ENCODE results near the gene SNX8.

The SNX8 gene

GRCh38 chr7:2243458-2243857 is 70.8 kb downstream of the SNX8 start:
- Mint-ChIP-seq H3K9me3 (no peaks in the 10 kb centered on the region), H3K4me1 (ENCODE audit: low read depth) (peaks cover 24% of the 10 kb centered on the region), H3K36me3 (ENCODE audit: low read depth) (peaks cover 65% of the 10 kb centered on the region), H3K4me3 (peak overlapping the region; percentile 96), H3K27me3 (no peaks in the 10 kb centered on the region), H3K27ac (no peak overlapping the region)
- no peak for DNase-seq

GRCh38 chr7:2242541-2243429 is 71.5 kb downstream of the SNX8 start:
- H3K36me3 Mint-ChIP-seq (ENCODE audit: low read depth) = peaks cover 68% of the 10 kb centered on the region

GRCh38 chr7:2241580-2242540 is 72.4 kb downstream of the SNX8 start, which contains the start of the genes MRM2 and NUDT1:
Gene MRM2 (minus strand): TSS chr7:2242205. CDS start chr7:2242169, 36 bp downstream.
Gene NUDT1 (plus strand): TSS chr7:2242226. CDS start chr7:2244575, 2,349 bp downstream.
- peaks cover 72% of the 10 kb centered on the region for H3K36me3 Mint-ChIP-seq (ENCODE audit: low read depth)
- H3K27ac Mint-ChIP-seq = peak within 1 kb of the TSS; percentile 95
- peak within 1 kb of the TSS; percentile 96 for H3K4me3 Mint-ChIP-seq
- peak; percentile 87 for DNase-seq
- no peaks in the 10 kb centered on the region for H3K9me3 Mint-ChIP-seq
- H3K4me1 Mint-ChIP-seq (ENCODE audit: low read depth) = peaks cover 19% of the 10 kb centered on the region
- no peaks in the 10 kb centered on the region for H3K27me3 Mint-ChIP-seq

More at GRCh38 chr7:2242541-2243429, 71.5 kb downstream of the SNX8 start:
- H3K9me3 Mint-ChIP-seq = no peaks in the 10 kb centered on the region
- H3K27ac Mint-ChIP-seq = peak overlapping the region; percentile 95
- DNase-seq = peak; percentile 67
- peaks cover 19% of the 10 kb centered on the region for H3K4me1 Mint-ChIP-seq (ENCODE audit: low read depth)
- H3K27me3 Mint-ChIP-seq = no peaks in the 10 kb centered on the region
- peak overlapping the region; percentile 96 for H3K4me3 Mint-ChIP-seq

- no peaks in the 10 kb centered on the region for H3K9me3 Mint-ChIP-seq
- peaks cover 75% of the 10 kb centered on the region for H3K36me3 Mint-ChIP-seq (ENCODE audit: low read depth)
- peaks cover 23% of the 10 kb centered on the region for H3K4me1 Mint-ChIP-seq (ENCODE audit: low read depth)
- no peaks in the 10 kb centered on the region for H3K27me3 Mint-ChIP-seq
- no peak overlapping the region for H3K27ac Mint-ChIP-seq
- H3K4me3 Mint-ChIP-seq = no peak overlapping the region
- DNase-seq = no peak
Observed at GRCh38 chr7:2239242-2239641, 75.0 kb downstream of the SNX8 start.

- Mint-ChIP-seq H3K36me3 (ENCODE audit: low read depth) (peaks cover 82% of the 10 kb centered on the region), H3K27ac (peak overlapping the region; percentile 50), H3K4me1 (ENCODE audit: low read depth) (peaks cover 27% of the 10 kb centered on the region), H3K9me3 (no peaks in the 10 kb centered on the region), H3K27me3 (no peaks in the 10 kb centered on the region), H3K4me3 (no peak overlapping the region)
- no peak for DNase-seq
Observed at GRCh38 chr7:2237109-2237602, 77.1 kb downstream of the SNX8 start.

GRCh38 chr7:2233926-2234325 is 80.3 kb downstream of the SNX8 start:
- Mint-ChIP-seq H3K27ac (peak overlapping the region; percentile 55), H3K9me3 (no peaks in the 10 kb centered on the region), H3K4me1 (ENCODE audit: low read depth) (peaks cover 36% of the 10 kb centered on the region), H3K36me3 (ENCODE audit: low read depth) (peaks cover 81% of the 10 kb centered on the region), H3K27me3 (no peaks in the 10 kb centered on the region), H3K4me3 (peak overlapping the region; percentile 46)
- DNase-seq = no peak

GRCh38 chr7:2232766-2233520 is 81.3 kb downstream of the SNX8 start, which contains the start of gene MAD1L1:
Gene MAD1L1 (minus strand): TSS chr7:2232945. CDS start chr7:2230133, 2,812 bp downstream.
- no peaks in the 10 kb centered on the region for H3K9me3 Mint-ChIP-seq
- H3K27me3 Mint-ChIP-seq = no peaks in the 10 kb centered on the region
- peak within 1 kb of the TSS; percentile 93 for H3K27ac Mint-ChIP-seq
- peaks cover 77% of the 10 kb centered on the region for H3K36me3 Mint-ChIP-seq (ENCODE audit: low read depth)
- H3K4me1 Mint-ChIP-seq (ENCODE audit: low read depth) = peaks cover 37% of the 10 kb centered on the region
- DNase-seq = peak; percentile 89
- peak within 1 kb of the TSS; percentile 91 for H3K4me3 Mint-ChIP-seq

GRCh38 chr7:2231992-2232765 is 82.1 kb downstream of the SNX8 start:
- DNase-seq = peak; percentile 59
- H3K27me3 Mint-ChIP-seq = no peaks in the 10 kb centered on the region
- H3K4me3 Mint-ChIP-seq = peak overlapping the region; percentile 91
- peaks cover 77% of the 10 kb centered on the region for H3K36me3 Mint-ChIP-seq (ENCODE audit: low read depth)
- H3K9me3 Mint-ChIP-seq = no peaks in the 10 kb centered on the region
- H3K4me1 Mint-ChIP-seq (ENCODE audit: low read depth) = peaks cover 41% of the 10 kb centered on the region
- peak overlapping the region; percentile 86 for H3K27ac Mint-ChIP-seq

GRCh38 chr7:2230882-2231281 is 83.4 kb downstream of the SNX8 start:
- peak overlapping the region; percentile 27 for H3K4me3 Mint-ChIP-seq
- H3K36me3 Mint-ChIP-seq (ENCODE audit: low read depth) = peaks cover 77% of the 10 kb centered on the region
- H3K9me3 Mint-ChIP-seq = no peaks in the 10 kb centered on the region
- H3K27ac Mint-ChIP-seq = no peak overlapping the region
- H3K27me3 Mint-ChIP-seq = no peaks in the 10 kb centered on the region
- DNase-seq = no peak
- peaks cover 41% of the 10 kb centered on the region for H3K4me1 Mint-ChIP-seq (ENCODE audit: low read depth)

- no peaks in the 10 kb centered on the region for H3K9me3 Mint-ChIP-seq
- DNase-seq = no peak
- peaks cover 41% of the 10 kb centered on the region for H3K4me1 Mint-ChIP-seq (ENCODE audit: low read depth)
- H3K27ac Mint-ChIP-seq = peak overlapping the region; percentile 65
- no peaks in the 10 kb centered on the region for H3K27me3 Mint-ChIP-seq
- peaks cover 77% of the 10 kb centered on the region for H3K36me3 Mint-ChIP-seq (ENCODE audit: low read depth)
- H3K4me3 Mint-ChIP-seq = peak overlapping the region; percentile 27
Observed at GRCh38 chr7:2230226-2230625, 84.0 kb downstream of the SNX8 start.

- peaks cover 38% of the 10 kb centered on the region for H3K4me1 Mint-ChIP-seq (ENCODE audit: low read depth)
- H3K36me3 Mint-ChIP-seq (ENCODE audit: low read depth) = peaks cover 76% of the 10 kb centered on the region
- H3K27me3 Mint-ChIP-seq = no peaks in the 10 kb centered on the region
- no peak overlapping the region for H3K27ac Mint-ChIP-seq
- H3K9me3 Mint-ChIP-seq = no peaks in the 10 kb centered on the region
- H3K4me3 Mint-ChIP-seq = no peak overlapping the region
- DNase-seq = no peak
Observed at GRCh38 chr7:2229467-2229866, 84.8 kb downstream of the SNX8 start.

- Mint-ChIP-seq H3K27ac (no peak overlapping the region), H3K9me3 (no peaks in the 10 kb centered on the region), H3K36me3 (ENCODE audit: low read depth) (peaks cover 76% of the 10 kb centered on the region), H3K4me3 (no peak overlapping the region), H3K27me3 (no peaks in the 10 kb centered on the region), H3K4me1 (ENCODE audit: low read depth) (peaks cover 34% of the 10 kb centered on the region)
- no peak for DNase-seq
Observed at GRCh38 chr7:2228921-2229320, 85.3 kb downstream of the SNX8 start.

GRCh38 chr7:2227699-2228098 is 86.5 kb downstream of the SNX8 start:
- no peak overlapping the region for H3K27ac Mint-ChIP-seq
- H3K27me3 Mint-ChIP-seq = no peaks in the 10 kb centered on the region
- H3K36me3 Mint-ChIP-seq (ENCODE audit: low read depth) = peaks cover 79% of the 10 kb centered on the region
- H3K4me3 Mint-ChIP-seq = no peak overlapping the region
- DNase-seq = no peak
- no peaks in the 10 kb centered on the region for H3K9me3 Mint-ChIP-seq
- H3K4me1 Mint-ChIP-seq (ENCODE audit: low read depth) = peaks cover 25% of the 10 kb centered on the region

Measured in activated T-cell treated with anti-CD3 and anti-CD28 coated beads, Interleukin-2, amount 50 U/mL, for 24 hours (primary cell).